Activated CD4-positive, alpha-beta T cell treated with anti-CD3 and anti-CD28 coated beads for 24 hours (primary cell): Measurements from ENCODE around the gene ST3GAL5.
"Not testable (repeated sequence)": the region's sequence is repeated elsewhere in the genome, so short reads cannot be mapped to it uniquely, and the experiment has no call there.

Experiments
- DNase-seq, 2 donors: peaks; one replicate each; pipeline ENCODE4 v3.0.0-alpha.2; 2020; ENCODE audit warnings: low read depth in 2 of 2

Gene ST3GAL5

DNA sequence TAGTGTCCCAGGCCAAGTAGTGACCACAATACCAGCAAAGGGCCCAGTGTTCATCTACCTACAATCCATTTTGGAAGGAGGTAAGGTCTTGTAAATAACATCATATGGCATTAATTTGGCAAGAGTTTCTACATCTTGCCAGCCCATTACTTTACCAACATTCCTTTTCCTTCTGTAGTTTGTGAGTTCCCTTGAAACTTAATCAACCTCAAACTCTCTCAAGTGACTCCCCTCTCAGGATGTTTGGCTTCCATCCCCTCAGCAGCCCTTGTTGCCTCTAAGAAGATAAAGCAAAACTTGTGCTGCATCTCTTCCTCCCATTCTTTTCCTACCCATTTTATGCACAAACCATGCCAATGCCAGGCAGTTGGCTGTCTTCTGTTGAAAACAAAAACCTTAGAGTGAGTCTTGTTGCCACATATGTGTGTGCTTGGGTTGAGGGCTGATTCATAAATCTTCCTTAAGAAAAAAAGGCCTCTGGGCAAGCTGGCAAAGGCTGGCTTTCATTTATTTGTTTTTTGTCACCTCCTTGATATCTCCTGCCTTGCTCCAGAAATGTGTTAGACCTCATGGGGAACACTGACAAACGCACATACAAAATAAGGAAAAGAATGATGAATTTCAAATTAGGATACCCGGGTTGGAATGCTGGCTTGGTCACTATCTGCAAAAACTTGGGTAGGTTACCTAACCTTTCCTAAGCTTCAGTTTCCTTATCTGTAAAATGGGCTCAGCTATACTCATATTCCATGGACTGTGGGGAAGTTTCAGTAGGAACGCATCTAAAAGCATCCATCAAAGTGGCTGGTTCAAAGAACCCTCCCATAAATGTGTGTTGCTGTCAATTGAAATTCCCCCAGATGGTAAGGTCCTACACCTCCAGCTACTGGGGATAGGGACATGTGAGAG lies 29.4 kb upstream of the ST3GAL5 start:
- no peak for DNase-seq

DNA sequence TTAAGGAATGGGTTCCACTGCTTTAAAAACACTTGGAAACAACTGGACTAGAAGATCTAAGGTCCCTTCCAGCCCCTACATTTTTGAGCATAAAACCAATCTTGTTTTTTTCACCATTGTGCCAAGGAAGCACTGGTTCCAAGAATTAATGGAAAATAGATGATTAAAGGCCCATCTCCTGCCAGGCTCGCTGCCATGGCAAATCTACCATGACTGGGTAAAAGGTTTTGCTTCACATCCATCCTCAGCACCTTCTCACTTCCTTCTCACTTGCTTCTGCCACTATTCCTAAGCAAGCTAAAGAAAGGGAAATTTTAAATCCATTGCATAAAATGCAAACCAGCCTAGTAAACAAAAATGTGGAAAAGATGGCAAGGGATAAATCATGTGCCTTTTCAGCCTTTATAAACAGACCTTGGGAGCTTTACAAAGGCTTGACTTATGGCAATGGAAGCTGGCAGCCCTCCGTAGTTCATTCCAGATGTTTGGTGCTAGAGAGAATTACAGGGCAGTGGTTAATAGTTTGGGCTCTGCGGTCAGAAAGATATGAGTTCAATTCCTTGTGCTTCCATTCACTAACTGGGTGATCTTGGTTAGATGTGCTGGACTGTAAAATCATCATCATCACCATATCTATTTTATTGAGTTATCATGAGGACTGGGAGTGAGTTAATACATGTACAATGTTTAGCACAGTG lies 27.0 kb upstream of the ST3GAL5 start:
- no peak for DNase-seq

DNA sequence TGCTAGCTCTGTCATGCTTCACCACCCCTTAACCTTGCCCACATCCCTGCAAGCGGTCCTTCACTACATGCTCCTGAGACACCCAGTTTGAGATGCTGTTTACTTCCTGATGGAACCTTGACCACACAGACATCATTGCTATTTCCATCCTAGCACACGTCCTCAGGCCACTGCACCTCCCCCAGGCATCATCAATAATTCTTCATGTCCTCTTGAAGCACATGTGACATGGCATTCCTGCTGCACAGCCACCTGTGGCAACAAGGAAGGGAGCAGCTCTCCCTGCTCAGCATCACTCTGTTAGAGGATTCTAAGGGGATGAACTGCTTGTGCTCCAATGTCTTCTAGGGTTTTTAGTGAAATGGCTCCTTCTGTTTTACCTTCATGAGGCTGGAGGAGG lies 26.1 kb upstream of the ST3GAL5 start:
- no peak for DNase-seq

DNA sequence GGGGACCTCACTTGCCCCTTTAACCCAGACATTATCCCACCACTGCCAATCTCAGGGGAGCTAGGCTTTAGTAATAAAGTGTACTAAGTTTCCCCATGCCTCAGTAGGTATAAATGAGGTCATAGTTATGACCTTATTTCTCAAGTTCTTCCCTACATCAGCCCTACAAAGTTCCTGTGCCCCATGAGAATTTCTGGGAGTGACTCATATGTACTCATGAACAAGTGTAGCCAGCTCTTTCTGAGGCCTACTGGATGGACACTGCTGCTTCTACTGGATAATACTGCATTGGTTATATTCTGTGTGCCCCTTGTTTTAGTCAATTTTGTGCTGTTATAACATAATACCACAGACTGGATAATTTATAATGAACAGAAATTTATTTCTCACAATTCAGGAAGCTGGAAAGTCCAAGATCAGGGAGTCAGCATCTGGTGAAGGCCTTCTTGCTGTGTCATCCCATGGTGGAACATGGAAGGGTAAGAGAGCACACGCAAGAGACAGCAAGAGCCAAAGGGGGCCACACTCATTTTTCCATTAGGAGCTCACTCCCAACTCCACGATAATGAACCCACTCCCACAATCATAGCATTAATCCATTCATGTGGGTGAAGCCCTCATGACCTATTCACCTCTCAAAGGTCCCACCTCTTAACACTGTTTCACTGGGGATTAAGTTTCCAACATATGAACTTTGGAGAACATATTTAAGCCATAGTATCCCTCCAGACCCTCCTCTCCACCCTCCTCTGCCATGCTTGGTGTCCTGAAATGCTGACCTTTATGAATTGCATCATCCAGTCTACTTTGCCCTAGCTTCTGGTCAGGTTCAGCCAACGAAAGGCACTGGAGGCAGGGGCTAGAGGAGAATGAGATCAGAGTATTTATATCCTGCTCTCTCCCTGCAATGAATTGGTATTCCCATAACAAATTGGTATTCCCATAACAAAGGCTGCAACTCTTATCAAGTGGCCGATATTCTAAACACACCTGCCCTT lies 25.4 kb upstream of the ST3GAL5 start:
- DNase-seq: no peak

DNA sequence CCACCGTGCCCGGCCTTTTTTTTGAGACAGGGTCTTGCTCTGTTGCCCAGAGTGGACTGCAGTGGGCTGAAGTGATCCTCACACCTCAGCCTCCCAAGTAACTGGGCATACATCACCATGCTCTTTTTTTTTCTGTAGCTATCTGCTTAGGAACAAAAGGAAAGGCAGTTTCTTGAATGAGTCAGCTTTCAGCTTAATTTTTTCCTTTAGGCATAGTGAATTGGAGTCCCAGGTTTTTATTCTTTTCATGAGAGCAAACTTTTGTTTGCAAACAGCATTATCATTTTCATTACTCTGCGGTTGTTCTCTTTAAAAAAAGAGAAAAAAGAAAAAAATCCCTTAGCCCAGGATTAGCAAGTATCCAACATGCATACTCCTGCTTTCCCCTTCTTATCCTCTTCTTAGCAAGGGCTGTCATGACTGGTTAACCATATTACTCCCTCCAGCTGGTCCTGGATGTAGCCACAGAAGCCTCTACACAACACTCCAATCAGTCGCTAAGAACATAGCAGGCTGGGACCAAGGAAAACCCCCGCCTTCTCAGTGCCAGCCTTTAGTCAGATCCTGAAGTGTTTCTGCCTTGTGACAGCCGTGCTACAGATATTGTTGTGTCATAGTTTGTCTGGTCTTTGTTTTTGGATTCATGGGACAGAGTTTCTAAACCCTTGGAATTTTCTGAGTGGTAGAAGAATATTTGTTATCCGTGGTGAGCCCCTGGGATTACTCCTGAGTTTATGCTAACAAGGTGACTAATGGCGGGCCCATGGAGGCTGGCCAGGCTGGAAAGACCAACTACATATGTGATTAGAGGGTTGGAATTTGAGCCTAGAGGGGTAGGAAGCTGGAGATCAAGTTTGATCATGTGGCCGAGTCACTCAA lies 23.3 kb upstream of the ST3GAL5 start:
- DNase-seq: no peak

DNA sequence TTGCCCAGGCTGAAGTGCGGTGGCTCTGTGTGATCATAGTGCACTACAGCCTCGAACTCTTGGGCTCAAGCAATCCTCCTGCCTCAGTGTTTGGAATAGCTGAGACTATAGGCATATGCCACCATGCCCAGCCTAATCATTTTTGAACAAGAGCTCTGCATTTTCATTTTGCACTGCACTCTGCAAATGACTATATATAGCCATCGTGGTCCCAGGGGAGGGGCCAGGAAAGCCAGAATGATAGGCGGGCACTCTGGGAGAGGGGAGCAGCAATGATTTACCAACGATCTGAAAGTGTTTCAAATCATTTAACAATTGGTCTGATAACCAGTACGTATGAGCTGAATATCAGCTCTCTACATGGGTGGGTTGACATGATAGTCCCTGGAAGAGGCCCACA lies 22.3 kb upstream of the ST3GAL5 start:
- DNase-seq: no peak

DNA sequence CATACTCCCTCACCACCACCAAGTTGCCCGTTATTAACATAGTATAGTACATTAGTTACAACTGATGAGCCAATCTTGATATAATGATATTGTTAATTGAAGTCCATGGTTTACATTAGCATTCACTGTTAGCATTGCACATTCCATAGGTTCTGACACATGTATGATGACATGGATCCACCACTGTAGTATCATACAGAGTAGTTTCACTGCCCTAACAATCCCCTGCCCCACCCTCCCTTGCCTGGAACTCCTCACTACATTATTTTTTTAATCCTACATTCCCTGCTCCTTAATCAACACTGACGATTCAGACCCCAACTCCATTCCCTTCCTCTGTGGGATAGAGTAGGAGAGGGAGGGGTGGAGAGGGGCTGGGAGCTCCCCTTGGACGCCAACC lies 20.2 kb upstream of the ST3GAL5 start:
- DNase-seq: no peak

DNA sequence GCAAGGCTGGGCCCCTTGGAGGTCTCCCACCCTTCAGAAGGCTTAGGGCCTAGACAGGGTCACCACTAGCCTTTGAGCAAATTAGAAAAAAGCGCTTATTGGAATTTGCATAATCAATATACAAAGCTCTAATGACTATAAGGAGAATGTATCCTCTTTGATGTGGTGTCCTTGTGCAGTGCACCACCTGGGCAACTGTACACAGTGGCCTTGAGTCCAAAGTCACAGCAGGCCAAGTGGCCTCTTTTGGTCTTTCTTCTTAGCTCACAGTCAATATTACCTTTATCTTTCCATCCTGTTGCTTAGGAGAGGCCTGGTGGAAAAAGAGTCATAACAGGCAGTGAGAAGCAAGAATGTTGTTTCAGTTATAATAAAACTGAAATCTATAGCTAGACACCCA lies 19.7 kb upstream of the ST3GAL5 start:
- no peak for DNase-seq

DNA sequence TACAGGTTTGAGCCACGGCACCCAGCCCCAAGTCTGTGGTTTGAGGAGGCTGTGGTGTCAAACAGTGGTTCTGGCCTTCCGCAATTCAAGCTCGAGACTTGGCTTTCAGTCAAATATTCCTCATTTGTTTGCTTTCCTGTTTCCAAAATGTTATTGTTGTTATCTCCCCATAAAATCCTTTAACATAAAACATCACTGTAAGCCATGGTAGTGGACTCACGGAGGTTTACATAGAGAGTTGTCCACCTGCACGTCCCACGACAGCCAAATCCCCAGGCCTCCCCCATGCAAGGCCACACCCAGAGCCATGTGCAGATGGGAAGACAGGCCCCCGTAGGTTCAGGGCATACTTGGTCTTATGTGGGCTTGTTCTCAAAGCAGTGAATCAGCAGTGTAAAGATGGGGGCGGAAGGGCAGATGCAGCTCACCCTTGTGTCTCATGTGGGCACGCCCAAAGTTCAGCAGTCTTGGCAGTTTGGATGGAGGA lies 18.9 kb upstream of the ST3GAL5 start:
- DNase-seq: no peak

DNA sequence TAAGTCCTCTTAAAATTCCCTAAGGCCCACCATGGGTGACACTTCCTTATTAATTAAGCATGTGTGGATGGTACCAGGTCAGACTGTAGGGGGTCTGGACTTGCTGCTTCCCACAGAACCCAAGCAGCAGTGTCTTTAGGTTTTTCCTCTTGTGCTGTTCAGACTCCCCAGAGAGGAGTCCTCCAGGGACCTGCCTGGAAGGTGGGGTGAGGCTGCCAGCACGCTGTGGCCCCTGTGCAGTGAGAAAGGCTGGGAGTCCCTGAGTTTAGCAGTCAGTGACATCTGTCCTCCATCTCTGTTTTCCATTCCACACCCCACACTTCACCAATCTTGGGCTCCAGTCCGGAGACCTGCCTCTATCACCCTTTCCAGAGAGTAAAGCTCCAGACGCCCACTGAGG lies 18.0 kb upstream of the ST3GAL5 start:
- no peak for DNase-seq

DNA sequence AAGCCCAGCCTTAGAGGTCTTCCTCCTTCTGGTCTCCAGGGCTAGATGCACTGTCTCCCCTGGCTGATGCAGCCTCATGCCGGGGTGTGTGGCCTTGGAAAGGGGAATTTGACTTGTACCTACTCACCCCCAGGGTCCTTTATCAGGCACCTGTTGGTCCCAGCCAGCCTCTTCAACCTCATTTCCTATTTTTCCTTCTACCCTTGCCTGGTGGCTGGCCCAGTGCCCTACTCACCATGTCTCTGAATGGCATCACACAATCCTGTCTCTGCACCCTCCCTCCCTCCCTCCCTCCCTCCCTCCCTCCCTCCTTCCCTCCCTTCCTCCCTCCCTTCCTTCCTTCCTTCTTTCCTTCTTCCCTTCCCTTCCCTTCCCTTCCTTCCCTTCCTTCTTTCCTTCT lies 17.1 kb upstream of the ST3GAL5 start:
- no peak for DNase-seq

DNA sequence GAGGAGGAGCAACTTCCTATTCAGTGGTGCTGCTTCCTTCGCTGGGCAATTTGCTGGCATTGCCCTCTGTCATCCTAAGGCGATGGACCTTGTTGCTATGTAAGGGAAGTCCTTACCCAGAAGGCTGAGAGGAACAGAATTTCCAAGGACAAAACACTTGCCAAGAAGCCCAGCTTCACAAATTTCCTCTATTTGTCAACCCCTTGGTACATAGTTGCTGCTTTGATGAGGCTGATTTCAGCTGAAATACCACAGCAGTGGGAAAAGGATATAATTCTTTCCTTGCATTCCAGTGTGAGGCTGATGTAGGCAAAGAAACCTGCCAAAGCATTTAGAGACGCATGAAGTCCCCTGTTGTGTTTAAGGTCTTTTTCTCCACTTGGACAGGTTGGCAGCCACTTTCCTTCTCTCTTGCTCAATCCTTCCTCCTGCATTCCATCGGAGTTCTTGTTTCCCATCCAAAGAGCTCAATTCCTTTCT lies 16.4 kb upstream of the ST3GAL5 start:
- DNase-seq: no peak

DNA sequence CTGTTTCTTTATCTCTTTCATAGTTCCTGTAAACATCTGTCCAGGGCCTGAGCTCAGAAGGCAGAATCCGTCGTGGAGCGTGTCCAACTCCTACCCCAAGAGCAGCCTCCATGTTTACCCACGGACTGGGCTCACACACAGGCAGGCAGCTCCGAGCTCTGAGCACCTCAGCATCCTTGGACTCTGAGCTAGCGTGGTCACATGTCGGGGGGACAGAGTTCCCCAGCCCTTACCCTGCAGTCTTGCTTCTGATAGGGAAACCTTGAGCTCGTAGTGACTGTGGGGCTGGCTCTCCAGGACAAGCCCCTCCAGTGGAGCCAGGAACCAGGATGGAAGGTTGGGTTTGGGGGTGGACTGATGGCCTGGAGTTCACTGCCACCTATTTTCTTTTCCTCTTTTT lies 15.1 kb upstream of the ST3GAL5 start:
- DNase-seq: no peak

DNA sequence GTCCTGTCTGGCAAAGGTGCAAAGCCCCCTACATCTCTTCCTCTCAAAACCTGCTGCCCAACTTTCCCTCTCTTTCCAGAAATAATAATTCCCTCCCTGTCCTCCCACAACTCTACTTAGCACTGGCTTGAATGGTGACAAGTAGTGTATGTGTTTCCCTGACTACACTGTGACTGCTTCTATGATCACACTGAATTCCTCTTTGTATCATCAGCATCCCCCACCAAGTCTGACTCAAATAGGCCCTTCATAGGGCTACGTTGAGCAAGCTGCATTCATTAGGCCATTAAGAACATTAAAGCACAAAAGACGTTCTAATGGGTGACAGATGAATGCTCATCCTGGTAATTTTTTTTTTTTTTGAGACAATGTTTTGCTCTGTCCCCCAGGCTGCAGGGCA lies 13.7 kb upstream of the ST3GAL5 start:
- DNase-seq: no peak

DNA sequence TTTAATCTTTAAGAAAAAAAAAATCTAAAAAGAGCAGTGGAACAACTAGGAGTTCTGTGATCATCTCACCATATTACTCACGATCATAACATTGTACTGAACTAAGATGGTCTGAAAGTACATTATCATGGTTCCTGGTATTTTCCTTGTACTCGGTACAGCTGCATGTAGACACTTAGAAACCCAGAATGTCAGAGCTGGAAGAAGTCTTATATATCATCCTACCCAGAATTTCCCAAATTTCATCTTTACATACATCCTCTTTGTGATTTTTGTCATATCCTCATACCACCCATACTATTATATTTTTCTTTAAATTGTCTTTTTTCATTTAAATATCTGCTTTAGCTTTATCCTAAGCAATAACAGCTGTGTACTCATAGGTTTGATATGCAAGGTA lies 12.4 kb upstream of the ST3GAL5 start:
- no peak for DNase-seq

DNA sequence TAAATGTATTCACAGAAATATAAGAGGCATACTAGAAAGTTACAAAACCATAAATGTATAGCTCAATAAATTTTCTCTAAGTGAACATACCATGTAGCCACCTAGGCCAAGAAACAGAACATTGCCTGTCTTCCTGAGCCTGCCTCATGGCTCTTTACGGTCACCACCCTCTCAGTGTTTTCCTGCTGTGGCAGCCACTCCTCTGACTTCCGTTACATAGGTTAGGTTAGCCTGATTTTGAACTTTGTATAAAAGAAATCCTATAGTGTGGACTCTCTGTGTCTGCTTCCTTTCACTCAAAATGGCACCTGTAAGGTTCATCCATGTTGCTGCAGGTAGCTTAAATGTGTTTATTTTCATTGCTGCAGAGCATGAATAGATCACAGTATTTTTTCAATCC lies 11.6 kb upstream of the ST3GAL5 start:
- no peak for DNase-seq

DNA sequence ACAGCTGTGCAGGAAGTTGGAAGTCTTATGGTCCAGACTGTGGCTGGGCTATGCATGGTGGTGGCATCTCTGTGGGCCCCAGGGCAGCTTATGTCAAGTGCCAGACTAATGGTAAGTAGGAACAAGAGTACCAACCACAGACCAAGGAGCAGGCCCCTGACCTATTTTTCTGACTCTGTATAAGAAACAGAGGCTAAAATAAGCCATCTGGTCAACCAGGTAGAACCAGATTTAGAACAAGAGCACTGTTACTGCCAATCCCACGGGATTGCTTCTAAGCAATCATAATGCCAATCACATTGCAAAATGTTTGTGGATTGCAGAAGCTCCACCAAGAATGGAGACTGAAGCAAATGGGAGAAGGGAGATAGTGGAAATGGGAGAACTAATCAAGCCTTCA lies 11.1 kb upstream of the ST3GAL5 start:
- DNase-seq: no peak

DNA sequence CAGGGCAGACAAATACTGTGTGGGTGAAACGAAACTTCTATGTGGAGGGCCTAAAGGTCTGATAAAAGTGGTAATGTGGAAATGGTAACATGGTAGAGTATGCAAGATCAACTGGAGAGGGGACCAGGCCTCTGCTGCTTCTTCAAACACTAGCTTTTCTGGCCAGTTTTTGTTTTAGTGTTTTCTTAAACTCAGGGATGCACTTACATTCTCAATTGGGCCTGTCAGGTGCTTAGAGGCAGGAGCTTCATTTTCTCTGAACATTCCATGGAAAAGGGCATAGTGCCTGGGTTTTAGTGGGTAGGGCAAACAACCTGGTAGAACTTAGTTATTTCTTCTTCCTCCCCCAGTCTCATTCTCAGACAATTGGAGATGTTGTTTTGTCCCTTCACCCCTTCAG lies 10.5 kb upstream of the ST3GAL5 start:
- DNase-seq: no peak

DNA sequence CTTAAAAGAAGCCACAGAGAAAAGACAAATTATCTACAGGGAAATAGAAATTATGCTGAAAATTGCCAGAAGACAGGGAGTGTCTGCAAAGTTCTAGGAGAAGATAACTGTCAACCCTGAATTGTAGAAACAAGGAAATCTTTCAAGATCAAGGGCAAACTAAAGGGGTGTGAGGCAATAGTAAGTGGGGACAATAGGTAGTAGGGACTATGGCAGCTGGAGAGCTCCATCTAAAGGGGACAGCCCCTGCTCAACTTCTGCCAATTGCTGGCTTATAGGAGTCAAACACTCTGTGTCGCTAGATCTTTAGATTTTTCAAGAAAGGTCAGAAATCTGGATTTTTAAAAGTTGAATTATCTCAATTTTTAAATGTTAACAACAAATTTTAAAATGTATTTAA lies 10.1 kb upstream of the ST3GAL5 start:
- DNase-seq: no peak

DNA sequence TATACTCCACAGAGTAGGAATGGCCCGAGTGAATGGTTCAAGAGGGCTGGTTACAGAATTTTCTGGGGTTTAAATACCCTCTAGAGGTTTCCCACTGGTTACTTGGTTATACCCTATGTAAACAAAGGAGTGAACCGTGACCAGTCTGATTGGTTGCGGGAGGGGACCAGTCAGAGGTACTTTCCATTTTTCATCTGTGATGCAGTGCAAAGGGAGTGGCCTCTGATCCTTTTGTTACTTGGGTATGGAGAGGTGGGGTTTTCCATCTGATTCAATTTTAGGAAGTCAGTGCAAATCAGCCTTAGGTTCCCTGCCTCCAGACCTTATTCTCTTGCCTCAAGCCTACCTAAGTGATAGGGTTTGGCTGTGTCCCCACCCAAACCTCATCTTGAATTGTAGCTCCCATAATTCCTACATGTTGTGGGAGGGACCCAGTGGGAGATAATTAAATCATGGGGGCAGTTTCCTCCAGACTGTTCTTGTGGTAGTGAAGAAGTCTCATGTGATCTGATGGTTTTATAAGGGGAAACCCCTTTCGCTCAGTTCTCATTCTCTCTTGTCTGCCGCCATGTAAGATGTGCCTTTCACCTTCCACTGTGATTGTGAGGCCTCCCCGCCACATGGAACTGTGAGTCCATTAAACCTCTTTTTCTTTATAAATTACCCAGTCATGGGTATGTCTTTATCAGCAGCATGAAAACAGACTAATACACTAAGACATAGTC lies 5.9 kb upstream of the ST3GAL5 start:
- DNase-seq: not testable (repeated sequence)
